HG03066 (cell line): ENCODE results near the gene ELOVL5.
"Not testable (repeated sequence)": the region's sequence is repeated elsewhere in the genome, so short reads cannot be mapped to it uniquely, and the experiment has no call there.

Experiments used
- ATAC-seq: cut with Tn5 transposase; IDR thresholded peaks from one replicate; pipeline ENCODE4 v1.9.1; 2021; ENCODE audit warnings: low read depth; ENCODE audit not compliant: unreplicated experiment

Gene ELOVL5

DNA sequence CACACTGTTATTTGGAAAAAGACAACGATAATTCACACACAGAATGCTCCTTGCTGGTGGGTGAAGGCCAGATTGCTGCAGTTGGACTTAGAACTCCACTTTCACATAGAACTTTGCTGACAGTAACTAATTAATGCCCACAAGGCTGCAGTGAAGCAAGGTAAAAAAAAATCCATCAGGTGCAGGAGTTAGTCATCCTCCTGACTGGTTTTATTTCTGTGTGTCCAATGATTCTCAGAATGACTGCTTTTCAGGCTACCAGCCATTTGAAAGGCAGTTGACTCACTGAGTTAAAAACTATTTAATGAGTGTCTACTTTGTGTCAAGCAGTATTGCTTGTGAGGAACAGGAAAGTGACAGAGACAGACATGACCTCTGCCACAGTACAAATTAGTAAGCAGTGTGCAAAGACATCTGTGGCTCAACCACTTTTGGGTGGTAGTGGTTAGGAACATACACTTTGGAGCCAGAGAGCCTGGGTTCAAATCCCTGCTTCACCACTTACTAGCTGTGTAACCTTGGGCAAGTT, 41.9 kb downstream of the ELOVL5 start:
- no peak for ATAC-seq

DNA sequence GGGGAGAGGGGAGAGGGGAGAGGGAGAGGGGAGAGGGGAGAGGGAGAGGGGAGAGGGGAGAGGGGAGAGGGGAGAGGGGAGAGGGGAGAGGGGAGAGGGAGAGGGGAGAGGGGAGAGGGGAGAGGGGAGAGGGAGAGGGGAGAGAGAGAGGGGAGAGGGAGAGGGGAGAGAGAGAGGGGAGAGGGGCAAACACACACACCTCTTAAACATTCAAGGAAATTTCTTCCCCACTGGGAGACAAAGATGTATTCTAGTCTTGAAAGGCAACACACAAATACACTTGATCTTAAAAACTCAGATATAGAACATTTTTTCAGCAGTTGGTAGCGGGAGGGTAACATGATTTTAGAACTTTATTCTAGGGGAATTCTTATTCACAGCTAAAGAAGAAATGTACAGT, 42.5 kb downstream of the ELOVL5 start:
- not testable (repeated sequence) for ATAC-seq

DNA sequence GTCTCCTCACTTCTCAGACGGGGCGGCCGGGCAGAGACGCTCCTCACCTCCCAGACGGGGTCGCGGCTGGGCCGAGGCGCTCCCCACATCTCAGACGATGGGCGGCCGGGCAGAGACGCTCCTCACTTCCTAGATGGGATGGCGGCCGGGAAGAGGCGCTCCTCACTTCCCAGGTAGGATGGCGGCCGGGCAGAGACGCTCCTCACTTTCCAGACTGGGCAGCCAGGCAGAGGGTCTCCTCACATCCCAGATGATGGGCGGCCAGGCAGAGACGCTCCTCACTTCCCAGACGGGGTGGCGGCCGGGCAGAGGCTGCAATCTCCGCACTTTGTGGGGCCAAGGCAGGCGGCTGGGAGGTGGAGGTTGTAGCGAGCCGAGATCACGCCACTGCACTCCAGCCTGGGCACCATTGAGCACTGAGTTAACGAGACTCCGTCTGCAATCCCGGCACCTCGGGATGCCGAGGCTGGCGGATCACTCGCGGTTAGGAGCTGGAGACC, 43.2 kb downstream of the ELOVL5 start:
- ATAC-seq, result not testable (repeated sequence)

GRCh38 chr6:53304953-53305352, 43.8 kb downstream of the ELOVL5 start:
- ATAC-seq, result not testable (repeated sequence)

DNA sequence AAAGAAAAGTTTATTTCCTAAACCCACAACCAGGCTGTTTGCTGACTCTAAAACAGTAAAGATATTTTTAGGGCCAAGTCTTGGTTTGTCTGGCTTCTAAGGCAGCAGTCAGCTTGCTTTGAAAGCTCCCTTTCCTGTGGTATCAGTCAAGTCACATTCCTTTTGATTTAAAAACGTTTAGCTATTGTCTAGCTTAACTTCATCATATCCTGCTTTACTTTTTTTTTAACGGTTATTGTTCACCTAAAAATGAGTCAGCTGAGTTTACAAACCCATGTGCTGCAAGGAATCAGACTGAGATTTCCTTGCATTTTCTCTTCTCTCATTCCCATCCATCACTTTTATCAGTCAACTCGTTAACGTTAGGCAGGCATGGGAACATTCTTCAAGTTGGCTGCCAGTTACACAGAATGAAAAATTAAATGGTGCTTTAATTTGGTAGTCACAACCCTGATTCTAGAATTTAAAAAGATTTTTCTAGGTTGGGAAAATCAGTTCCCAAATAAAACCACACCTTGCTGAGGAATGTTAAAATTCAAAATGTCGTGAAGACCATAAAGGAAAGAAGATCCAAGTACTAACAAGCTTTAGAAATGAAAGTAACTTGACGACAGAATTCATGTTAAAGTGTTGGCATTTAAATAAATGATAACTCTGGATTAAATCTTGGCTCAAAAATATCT, 45.9 kb downstream of the ELOVL5 start:
- no peak for ATAC-seq

- ATAC-seq, result no peak
Observed at GRCh38 chr6:53301801-53302537, 46.8 kb downstream of the ELOVL5 start.

GRCh38 chr6:53300656-53301551, 47.8 kb downstream of the ELOVL5 start:
- no peak for ATAC-seq

DNA sequence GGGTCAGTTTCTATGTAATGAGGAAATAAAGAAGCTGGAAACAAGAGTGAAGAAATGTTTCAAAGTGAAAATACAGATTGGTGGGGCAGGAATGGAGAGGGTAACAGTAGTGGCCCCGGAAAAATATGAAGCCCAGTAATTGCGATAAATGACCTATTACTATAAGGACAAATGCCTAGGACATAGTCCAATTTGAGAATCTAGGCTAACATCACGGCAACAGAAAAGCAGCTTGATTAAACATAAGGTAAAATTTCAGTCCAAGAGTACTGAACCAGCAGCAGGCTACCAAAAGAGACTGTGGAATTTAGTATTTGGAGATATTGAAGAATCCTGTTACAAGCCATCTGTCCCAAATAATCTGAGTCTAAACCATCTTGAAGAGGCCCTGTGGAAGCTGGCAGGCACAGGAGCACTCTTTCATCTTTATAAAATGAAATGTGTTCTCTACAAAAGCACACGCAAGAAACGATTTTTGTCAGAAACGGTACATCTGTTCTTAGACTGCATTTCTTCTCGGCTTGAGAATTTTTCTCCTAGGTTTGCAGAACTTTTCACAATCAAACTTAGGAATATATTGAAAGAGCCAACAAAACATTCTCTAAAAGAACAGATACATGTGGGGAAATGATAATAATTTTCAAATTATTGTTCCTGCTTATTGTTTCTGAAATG, 49.3 kb downstream of the ELOVL5 start:
- no peak for ATAC-seq

GRCh38 chr6:53297004-53297403, 51.7 kb downstream of the ELOVL5 start:
- no peak for ATAC-seq

GRCh38 chr6:53295176-53295575, 53.6 kb downstream of the ELOVL5 start:
- ATAC-seq, result no peak

DNA sequence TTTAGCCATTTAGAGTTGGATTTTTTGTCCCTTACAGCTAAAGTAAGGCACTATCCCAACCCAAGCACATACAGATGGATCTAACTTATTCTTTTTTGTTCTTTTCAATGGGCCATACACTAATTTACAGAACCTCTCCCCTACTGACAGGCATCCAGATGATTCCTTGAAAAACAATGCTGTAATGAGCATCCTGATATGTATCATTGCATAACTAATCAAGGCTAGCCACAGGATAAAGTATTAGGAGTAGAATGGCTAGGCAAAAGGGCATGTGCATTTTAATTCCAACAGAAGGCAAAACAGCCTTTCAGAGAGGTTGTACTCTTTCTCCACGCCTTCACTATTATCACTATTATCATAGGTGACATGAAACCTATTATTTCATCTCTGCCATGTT, 54.1 kb downstream of the ELOVL5 start:
- ATAC-seq, result no peak

DNA sequence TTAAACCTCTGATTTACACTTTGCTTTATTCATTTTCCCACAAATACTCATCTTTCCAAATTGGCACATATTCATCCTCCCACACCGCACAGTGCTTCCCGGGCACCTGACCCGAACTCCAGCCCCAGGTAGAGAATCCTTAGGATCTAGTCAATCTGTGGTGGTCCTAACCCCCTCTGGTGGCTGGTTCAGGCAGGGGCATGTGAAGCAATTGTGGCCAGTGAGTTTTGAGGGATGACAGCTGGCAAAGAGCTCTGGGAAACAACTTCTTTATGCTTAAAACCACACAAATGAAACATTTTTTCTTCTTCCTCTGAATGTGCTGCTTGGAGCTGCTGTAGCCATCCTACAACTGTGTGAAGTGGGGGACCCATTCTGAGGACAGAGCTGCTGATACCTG, 54.7 kb downstream of the ELOVL5 start:
- no peak for ATAC-seq

- no peak for ATAC-seq
Observed at GRCh38 chr6:53293691-53294090, 55.1 kb downstream of the ELOVL5 start.

- ATAC-seq, result no peak
Observed at GRCh38 chr6:53290537-53291510, 57.9 kb downstream of the ELOVL5 start.

DNA sequence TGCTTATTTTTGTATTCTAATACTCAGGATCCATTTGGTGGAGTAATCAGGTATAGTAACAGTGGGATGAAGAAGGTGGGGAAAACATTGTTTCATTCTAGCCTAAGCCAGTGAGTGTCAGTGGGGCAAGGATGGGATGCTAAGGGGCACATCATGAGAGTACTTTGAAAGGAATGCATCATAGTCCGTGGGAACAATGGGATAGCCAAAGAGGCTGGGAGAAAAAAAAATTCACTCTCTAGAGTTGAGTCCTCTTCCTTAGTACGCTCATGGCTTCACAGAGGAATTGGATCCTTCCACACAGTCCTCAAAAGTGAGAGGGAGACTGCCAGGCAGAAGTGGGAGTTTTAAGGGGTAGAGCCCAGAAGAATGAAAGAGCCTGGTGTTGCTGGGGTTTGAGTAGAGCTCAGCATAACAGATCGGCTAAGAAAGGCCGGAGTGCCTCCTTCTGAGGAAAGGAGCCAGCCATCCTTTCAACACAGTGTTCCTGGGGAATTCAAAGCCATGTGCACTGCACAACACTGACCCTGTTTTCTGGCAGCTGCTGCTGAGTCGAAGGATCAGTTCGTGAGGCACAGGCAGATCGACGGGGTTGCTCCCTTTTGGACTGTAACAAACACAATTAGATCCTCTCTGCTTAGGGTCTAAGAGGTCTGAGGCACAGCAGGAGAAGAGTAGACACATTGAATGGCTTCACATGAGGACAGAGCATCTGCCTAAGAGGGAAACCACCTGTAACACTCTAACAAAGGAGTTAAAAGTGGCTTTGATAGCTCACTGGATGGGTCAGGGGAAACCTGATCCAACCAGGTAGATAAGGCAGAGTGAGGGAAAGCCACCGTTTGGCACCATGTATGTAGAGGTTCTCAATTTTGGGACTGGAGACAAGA, 61.2 kb downstream of the ELOVL5 start:
- no peak for ATAC-seq

- ATAC-seq, result peak; percentile 66
Observed at GRCh38 chr6:53284901-53285300, 63.8 kb downstream of the ELOVL5 start.

DNA sequence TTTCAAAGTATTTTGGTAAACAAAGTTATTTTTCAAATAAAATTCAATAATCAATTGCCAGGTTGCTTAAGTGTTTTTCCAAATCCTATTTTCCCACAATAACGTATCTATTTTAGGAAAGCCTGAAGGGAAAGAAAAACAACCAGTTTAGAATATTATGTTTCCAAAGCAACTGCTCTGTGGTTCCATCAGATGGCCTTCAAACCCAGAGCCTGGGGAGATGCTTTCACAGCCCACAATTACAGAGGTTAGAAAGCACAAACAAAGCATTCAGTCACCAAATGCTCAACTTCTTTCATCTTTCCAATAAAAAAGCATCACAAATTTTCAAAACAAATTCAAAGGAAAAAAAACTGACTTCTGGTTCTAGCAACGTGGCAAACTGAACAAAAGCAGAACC, 66.0 kb downstream of the ELOVL5 start:
- no peak for ATAC-seq

- ATAC-seq, result no peak
Observed at GRCh38 chr6:53282234-53282633, 66.5 kb downstream of the ELOVL5 start.
